Heart right ventricle (tissue), 16 donors: ENCODE measurements around the gene NTNG2. TPM values are rescaled to one million over a fixed set of nuclear protein-coding genes. Genes with fewer than 3 reads are reported as not detected.
A peak's percentile ranks its signal among the peaks of the same experiment; 100 is the strongest.

ENCODE experiments used
- ATAC-seq, 8 donors: fragments of 200-7000 bp; cut with Tn5 transposase; one replicate each; pipeline ENCODE4 v1.9.1; 2020; ENCODE audit warnings: mild to moderate bottlenecking in 8 of 8, moderate library complexity in 8 of 8, moderate number of reproducible peaks in 1 of 8
- DNase-seq, 2 donors: peaks; one replicate each; pipeline ENCODE4 v3.0.0-alpha.2; 2020
- H3K27ac ChIP-seq, 10 donors: fragments of 200-600 bp; sonication (generic) in 2 of 10; one replicate each; pipeline versions ENCODE4 v1.5.0 to v1.8.0; 2020 to 2022; ENCODE audit warnings: mild to moderate bottlenecking in 3 of 10
- H3K27me3 ChIP-seq, 7 donors: fragments of 200-600 bp; one replicate each; pipeline ENCODE4 v1.8.0; 2021 to 2022; ENCODE audit warnings: mild to moderate bottlenecking in 2 of 7
- H3K36me3 ChIP-seq, 9 donors: fragments of 200-600 bp; sonication (generic) in 1 of 9; one replicate each; pipeline versions ENCODE4 v1.5.0 to v1.8.0; 2020 to 2022; ENCODE audit warnings: mild to moderate bottlenecking in 2 of 9
- H3K4me1 ChIP-seq, 9 donors: fragments of 200-600 bp; sonication (generic) in 1 of 9; one replicate each; pipeline versions ENCODE4 v1.5.0 to v1.8.0; 2020 to 2022; ENCODE audit warnings: mild to moderate bottlenecking in 4 of 9
- H3K4me3 ChIP-seq, 10 donors: fragments of 200-600 bp; sonication (generic) in 2 of 10; one replicate each; pipeline versions ENCODE4 v1.5.0 to v1.8.0; 2020 to 2022; ENCODE audit warnings: mild to moderate bottlenecking in 7 of 10, moderate library complexity in 2 of 10
- H3K9me3 ChIP-seq, 11 donors: fragments of 200-600 bp in 10 of 11; sonication (generic) in 2 of 11; one replicate each; pipeline versions ENCODE4 v1.5.0 to v1.8.0; 2013 to 2022; ENCODE audit warnings: mild to moderate bottlenecking in 2 of 11, control low read depth in 1 of 11, moderate library complexity in 1 of 11
- whole genome bisulfite sequencing, 2 donors: extraction: QIAGEN DNeasy Blood & Tissue Kit; methylation state at CpG; one replicate each; pipeline ENCODE4 v1.1.7; 2013; ENCODE audit warnings: inconsistent platforms in 1 of 2; 5-methylcytosine and 5-hydroxymethylcytosine counted together
- intact Hi-C, 10 donors: fragments of 100-400 bp; cut with DNase I; formaldehyde crosslinking; loops; one replicate each; pipeline versions ENCODE4 v1.11.1 to v1.14.2; 2022
- polyA plus RNA-seq, 2 donors: library from polyadenylated mRNA; stranded (reverse); fragments of 200-250 nt; gene quantifications; one replicate each; pipeline ENCODE4 v1.2.3, GENCODE V29; 2013
- total RNA-seq, 10 donors: library from RNA; stranded (reverse); fragmentation: NEBNext Ultra II Directional in 3 of 10; extraction: Animal tissue kit (Norgen Biotek cat#: 25700) in 3 of 10; gene quantifications; one replicate each; pipeline versions ENCODE4 v1.2.1 to v1.2.4, GENCODE V29; 2021 to 2023
- TF ChIP-seq, protein P1 (sequence below), 9 donors: fragments of 200-600 bp; sonication (generic) in 2 of 9; IDR thresholded peaks; one replicate each; pipeline versions ENCODE4 v1.5.0 to v1.8.0; 2021 to 2022; ENCODE audit warnings: antibody characterized with exemption in 9 of 9, mild to moderate bottlenecking in 5 of 9, moderate library complexity in 1 of 9
- donor health status: Arrhythmogenic right ventricular cardiomyopathy.
- donor health status: ischemic (EF 13 %, LVEDD 7.1; RV severe dilation, severe dysfunction).
- donor health status: healthy with polysubstance abuse.
- donor health status: DM: no; HTN: yes; CAD: no.
- donor health status: DM: no; HTN: no; CAD: no.
- donor health status: ischemic (EF 25% LVEDD 6.9; RV normal size, moderate dysfunction).
- donor health status: ischemic (EF 25% LVEDD 5.7; RV mildly dilated, moderate dysfunction).
- donor health status: healthy.
- donor health status: DM: yes; HTN: yes; CAD: no.
- donor health status: Ischemic cardiomyopathy.
- donor health status: ischemic (EF 35%, LVEDD 5.7; RV mildly dilated, moderate dysfunction).
- donor health status: nonischemic (EF 11% LVEDD 7.7; RV severe dilation, severe dysfunction).
- donor health status: DM: yes; HTN: yes; CAD: no.
- donor health status: PGD.
- donor health status: ischemic (EF 29% LVEDD 5.4; RV normal size, mild dysfunction).
- donor health status: nonischemic (EF 23%, LVEDD 6.1; RV moderate dilation, normal function).

Gene NTNG2
- total and polyA plus RNA-seq, 12 donors, result 0.29 to 7.6 (median 2.9) TPM

DNA sequence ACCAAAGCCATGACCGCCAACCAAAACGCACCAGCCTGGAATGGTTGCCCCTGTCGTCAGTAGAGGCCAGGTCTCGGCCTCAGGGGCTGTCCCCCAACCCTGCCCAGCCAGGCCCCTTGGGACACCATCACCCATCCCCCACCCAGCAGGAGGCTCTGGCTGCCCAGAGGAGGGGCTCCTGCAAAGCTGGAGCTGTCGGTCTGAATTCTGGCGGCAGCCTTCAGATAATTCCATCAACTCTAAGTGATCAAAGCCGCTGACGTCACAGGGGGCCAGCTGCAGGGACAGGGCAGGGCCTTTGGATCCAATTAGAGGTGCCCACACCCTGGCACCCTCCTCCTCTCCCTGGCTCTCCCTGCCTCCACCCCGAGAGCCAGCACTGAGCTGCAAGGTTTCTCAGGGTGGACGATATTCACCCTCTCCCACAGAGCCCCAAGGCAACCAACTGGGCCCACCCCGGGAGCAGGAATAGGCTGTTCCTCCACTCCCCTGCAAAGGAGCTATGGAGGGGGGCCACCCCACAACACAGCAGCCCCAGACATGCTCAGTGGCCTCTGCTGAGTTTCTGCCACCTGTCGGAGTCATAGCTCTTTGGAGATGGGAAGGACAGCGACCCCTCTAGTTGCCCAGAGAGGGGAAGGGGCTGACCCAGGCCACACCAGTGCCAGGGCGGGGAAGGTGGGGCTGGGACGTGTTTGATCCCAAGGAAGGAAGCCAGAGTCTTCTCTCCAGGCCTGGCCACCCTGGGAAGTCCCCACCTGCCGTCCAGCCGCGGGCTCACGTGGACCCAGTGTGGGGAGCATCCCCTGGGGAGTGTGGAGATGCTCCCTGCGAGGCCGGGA lies 78.4 kb downstream of the NTNG2 start:
- Histone ChIP-seq H3K27ac (peak overlapping the region in 2 of 10 donors; percentile 44 to 52), H3K27me3 (peaks cover 0 to 12% (median 5%) of the 10 kb centered on the region in 7 donors), H3K4me1 (peaks cover 3 to 52% (median 24%) of the 10 kb centered on the region in 9 donors), H3K36me3 (no peaks in the 10 kb centered on the region), H3K4me3 (peak overlapping the region in 8 of 10 donors; percentile 51 to 77 (median 66)), H3K9me3 (no peaks in the 10 kb centered on the region)
- 42 to 51% methylated on average over 21 of the region's 21 CpGs for whole genome bisulfite sequencing, 2 donors
- intact Hi-C loops, result loop anchor here in 8 of 10 donors (5.0 to 10.0 kb wide), 7 partner anchors 65 to 478 kb away; no protein-coding TSS in a partner anchor
- TF ChIP-seq, protein P1, sequence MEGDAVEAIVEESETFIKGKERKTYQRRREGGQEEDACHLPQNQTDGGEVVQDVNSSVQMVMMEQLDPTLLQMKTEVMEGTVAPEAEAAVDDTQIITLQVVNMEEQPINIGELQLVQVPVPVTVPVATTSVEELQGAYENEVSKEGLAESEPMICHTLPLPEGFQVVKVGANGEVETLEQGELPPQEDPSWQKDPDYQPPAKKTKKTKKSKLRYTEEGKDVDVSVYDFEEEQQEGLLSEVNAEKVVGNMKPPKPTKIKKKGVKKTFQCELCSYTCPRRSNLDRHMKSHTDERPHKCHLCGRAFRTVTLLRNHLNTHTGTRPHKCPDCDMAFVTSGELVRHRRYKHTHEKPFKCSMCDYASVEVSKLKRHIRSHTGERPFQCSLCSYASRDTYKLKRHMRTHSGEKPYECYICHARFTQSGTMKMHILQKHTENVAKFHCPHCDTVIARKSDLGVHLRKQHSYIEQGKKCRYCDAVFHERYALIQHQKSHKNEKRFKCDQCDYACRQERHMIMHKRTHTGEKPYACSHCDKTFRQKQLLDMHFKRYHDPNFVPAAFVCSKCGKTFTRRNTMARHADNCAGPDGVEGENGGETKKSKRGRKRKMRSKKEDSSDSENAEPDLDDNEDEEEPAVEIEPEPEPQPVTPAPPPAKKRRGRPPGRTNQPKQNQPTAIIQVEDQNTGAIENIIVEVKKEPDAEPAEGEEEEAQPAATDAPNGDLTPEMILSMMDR (IDR thresholded peaks at IDR 0.05), result no peak
- ATAC-seq, result peak in 1 of 8 donors; percentile 1
- no peak for DNase-seq

DNA sequence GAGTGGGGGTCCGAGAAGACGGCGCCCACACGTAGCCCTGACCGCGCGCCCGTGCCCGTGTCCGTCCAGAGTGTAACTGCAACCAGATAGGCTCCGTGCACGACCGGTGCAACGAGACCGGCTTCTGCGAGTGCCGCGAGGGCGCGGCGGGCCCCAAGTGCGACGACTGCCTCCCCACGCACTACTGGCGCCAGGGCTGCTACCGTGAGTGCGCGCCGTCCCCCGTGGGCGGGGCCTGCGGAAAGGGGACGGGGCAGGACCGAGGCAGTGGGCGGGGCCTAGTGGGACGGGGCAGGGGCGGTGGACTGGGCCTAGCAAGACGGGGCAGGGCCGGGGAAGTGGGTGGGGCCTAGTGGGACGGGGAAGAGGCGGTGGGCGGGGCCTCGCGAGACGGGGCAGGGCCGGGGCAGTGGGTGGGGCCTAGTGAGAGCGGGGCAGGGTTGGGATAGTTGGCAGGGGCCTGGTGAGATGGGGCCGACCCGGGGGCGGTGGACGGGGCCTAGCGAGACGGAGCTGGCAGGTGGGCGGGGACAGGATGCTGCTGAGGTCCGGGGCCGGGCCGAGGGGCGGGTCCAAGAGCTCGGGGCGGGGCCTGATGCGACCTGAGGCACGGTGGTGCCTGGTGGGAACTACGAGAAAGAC lies 79.1 kb downstream of the NTNG2 start:
- no peaks in the 10 kb centered on the region for H3K9me3 ChIP-seq
- TF ChIP-seq, protein P1 (IDR thresholded peaks at IDR 0.05), result no peak
- H3K36me3 ChIP-seq, result no peaks in the 10 kb centered on the region
- H3K27ac ChIP-seq, result peak overlapping the region in 4 of 10 donors; percentile 23 to 78 (median 47)
- peak overlapping the region; percentile 51 to 84 (median 66) for H3K4me3 ChIP-seq
- peak; percentile 98 to 99 for DNase-seq
- H3K4me1 ChIP-seq, result peaks cover 3 to 59% (median 27%) of the 10 kb centered on the region in 9 donors
- H3K27me3 ChIP-seq, result peaks cover 0 to 15% (median 3%) of the 10 kb centered on the region in 7 donors
- ATAC-seq, result peak; percentile 91 to 94 (median 93)
- 3 to 5% methylated on average over 62 to 63 of the region's 63 CpGs for WGBS, 2 donors
- intact Hi-C loops, result no loop called here

DNA sequence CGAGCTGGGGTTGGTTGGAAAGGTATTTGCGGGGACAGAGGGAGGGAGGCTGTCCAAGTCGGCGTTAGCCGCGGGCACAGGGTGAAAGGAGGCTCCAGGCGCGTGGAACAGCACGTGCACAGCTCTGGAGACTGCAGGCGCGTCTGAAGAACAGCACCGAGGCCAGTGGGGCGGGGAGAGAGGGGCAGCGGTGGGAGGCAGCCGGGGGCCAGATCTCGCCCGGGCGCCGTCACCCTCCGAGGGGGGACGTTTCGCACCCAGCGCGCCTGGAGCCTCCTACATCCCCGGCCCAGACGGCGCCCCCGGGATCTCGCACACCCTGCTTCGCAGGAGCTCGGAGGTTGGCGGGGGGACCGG lies 79.6 kb downstream of the NTNG2 start:
- intact Hi-C loops, result no loop called here
- DNase-seq, result no peak
- Histone ChIP-seq H3K27me3 (peaks cover 0 to 19% (median 0%) of the 10 kb centered on the region in 7 donors), H3K9me3 (no peaks in the 10 kb centered on the region), H3K27ac (peak overlapping the region in 4 of 10 donors; percentile 23 to 78 (median 39)), H3K36me3 (no peaks in the 10 kb centered on the region), H3K4me1 (peaks cover 3 to 60% (median 29%) of the 10 kb centered on the region in 9 donors), H3K4me3 (peak overlapping the region; percentile 51 to 84 (median 66))
- no peak for ATAC-seq
- TF ChIP-seq, protein P1 (IDR thresholded peaks at IDR 0.05), result no peak
- WGBS, 2 donors, result 0 to 1% methylated on average over 30 to 33 of the region's 33 CpGs

DNA sequence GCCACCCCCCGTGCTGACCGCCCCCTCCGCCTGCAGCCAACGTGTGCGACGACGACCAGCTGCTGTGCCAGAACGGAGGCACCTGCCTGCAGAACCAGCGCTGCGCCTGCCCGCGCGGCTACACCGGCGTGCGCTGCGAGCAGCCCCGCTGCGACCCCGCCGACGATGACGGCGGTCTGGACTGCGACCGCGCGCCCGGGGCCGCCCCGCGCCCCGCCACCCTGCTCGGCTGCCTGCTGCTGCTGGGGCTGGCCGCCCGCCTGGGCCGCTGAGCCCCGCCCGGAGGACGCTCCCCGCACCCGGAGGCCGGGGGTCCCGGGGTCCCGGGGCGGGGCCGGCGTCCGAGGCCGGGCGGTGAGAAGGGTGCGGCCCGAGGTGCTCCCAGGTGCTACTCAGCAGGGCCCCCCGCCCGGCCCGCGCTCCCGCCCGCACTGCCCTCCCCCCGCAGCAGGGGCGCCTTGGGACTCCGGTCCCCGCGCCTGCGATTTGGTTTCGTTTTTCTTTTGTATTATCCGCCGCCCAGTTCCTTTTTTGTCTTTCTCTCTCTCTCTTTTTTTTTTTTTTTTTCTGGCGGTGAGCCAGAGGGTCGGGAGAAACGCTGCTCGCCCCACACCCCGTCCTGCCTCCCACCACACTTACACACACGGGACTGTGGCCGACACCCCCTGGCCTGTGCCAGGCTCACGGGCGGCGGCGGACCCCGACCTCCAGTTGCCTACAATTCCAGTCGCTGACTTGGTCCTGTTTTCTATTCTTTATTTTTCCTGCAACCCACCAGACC lies 80.2 kb downstream of the NTNG2 start:
- ATAC-seq (peak in 1 of 8 donors; percentile 1), DNase-seq (peak; percentile 41)

More for the DNA sequence above, 80.2 kb downstream of the NTNG2 start:
- Histone ChIP-seq H3K36me3 (no peaks in the 10 kb centered on the region), H3K4me1 (peaks cover 3 to 56% (median 29%) of the 10 kb centered on the region in 9 donors), H3K4me3 (peak overlapping the region; percentile 51 to 84 (median 66)), H3K27me3 (peaks cover 0 to 25% (median 3%) of the 10 kb centered on the region in 7 donors), H3K9me3 (no peaks in the 10 kb centered on the region), H3K27ac (peak overlapping the region in 6 of 10 donors; percentile 12 to 78 (median 32))
- TF ChIP-seq, protein P1 (IDR thresholded peaks at IDR 0.05), result no peak
- WGBS, 2 donors, result 1% methylated on average over 75 to 81 of the region's 81 CpGs
- intact Hi-C loops, result no loop called here
